Measurements from ENCODE around the gene RGS3. TPM values are rescaled to one million over a fixed set of nuclear protein-coding genes. Genes with fewer than 3 reads are reported as not detected.

RGS3 gene
- total and polyA plus RNA-seq, 10 of the 15 experiments (the other 5 are each of a cell fraction or from before 2014, with no cell fraction given), result 2.9 to 138 (median 28.8) TPM

GRCh38 chr9:113542006-113542405, 78.5 kb downstream of the RGS3 start:
- WGBS (ENCODE audit: insufficient coverage, insufficient replicate concordance, low lambda C conversion rate, missing lambda C conversion rate), result 72% methylated on average over 7 of the region's 7 CpGs
- CTCF ChIA-PET, result no interaction called here

More at GRCh38 chr9:113542006-113542405, 78.5 kb downstream of the RGS3 start:
- DNase-seq (ENCODE audit: low read depth, low spot score), result no peak
- in situ Hi-C loops (cut with MboI), result no loop called here
- Histone ChIP-seq H3K4me3 (no peak overlapping the region), H2AFZ (ENCODE audit: control insufficient read depth, low read depth, low read length) (no peak overlapping the region), H3K9ac (ENCODE audit: control insufficient read depth, insufficient read depth, low read length) (no peak overlapping the region), H4K20me1 (ENCODE audit: control insufficient read depth, insufficient read depth) (no peaks in the 10 kb centered on the region; the same call in 1 of the 2 replicates), H3K27me3 (replicated peaks in 1 of 2; ENCODE audit: control insufficient read depth in 2 of 2, insufficient read depth in 2 of 2, low read length in 1 of 2) (no peaks in the 10 kb centered on the region), H3K36me3 (ENCODE audit: control insufficient read depth in 2 of 2, insufficient read depth in 2 of 2, low read length in 1 of 2) (peaks cover 32 to 62% of the 10 kb centered on the region in 2 experiments), H3K79me2 (ENCODE audit: control insufficient read depth, insufficient read depth, low read length) (peaks cover 3% of the 10 kb centered on the region; the same call in 1 of the 2 replicates), H3K4me2 (ENCODE audit: control insufficient read depth, insufficient read depth) (no peak overlapping the region), H3K27ac (ENCODE audit: control insufficient read depth, insufficient read depth) (no peak overlapping the region), H3K9me3 (replicated peaks; ENCODE audit: control insufficient read depth, insufficient read depth, low read length) (no peaks in the 10 kb centered on the region), H3K4me1 (ENCODE audit: control insufficient read depth, insufficient read depth, low read length) (no peaks in the 10 kb centered on the region; the same call in 1 of the 2 replicates)
- SMC1A ChIA-PET (ENCODE audit: uncharacterized antibody, unreplicated experiment), result interaction anchor here (1.0 kb wide), 1 partner anchor 24 kb away, joined by 3 read pairs; no protein-coding TSS in a partner anchor
- intact Hi-C loops (cut with micrococcal nuclease; ENCODE audit: unreplicated experiment), result no loop called here
- TSS peak; percentile 6 for BruUV-seq (replicated peaks)
- no peak for TF ChIP-seq ZNF384 (IDR thresholded peaks at IDR 0.05; ENCODE audit: borderline replicate concordance, low read depth, low read length)
- TF ChIP-seq RAD51 (IDR thresholded peaks at IDR 0.05), result no peak
- no peak for TF ChIP-seq STAT3 (IDR thresholded peaks at IDR 0.05; ENCODE audit: low read depth, low read length)
- no peak for TF ChIP-seq PBX3 (IDR thresholded peaks at IDR 0.05; ENCODE audit: insufficient replicate concordance, low read depth, low read length)
- TF ChIP-seq BCL11A (IDR thresholded peaks at IDR 0.05; ENCODE audit: low read depth, low read length), result no peak
- TF ChIP-seq NR2C2 (IDR thresholded peaks at IDR 0.05; ENCODE audit: borderline replicate concordance, control insufficient read depth, insufficient read length, low read depth), result no peak
- TF ChIP-seq PAX5 (IDR thresholded peaks at IDR 0.05; ENCODE audit: borderline replicate concordance, low read depth, low read length), result no peak
- TF ChIP-seq TBL1XR1 (IDR thresholded peaks at IDR 0.05; ENCODE audit: low read depth, low read length), result no peak
- TF ChIP-seq KAT2A (conservative IDR thresholded peaks at IDR 0.05; ENCODE audit: control insufficient read depth, low read depth, low read length), result no peak
- RAD21 ChIA-PET (ENCODE audit: unreplicated experiment), result no interaction called here
- POLR2A ChIA-PET, result no interaction called here
- no peak for FAIRE-seq
- ATAC-seq, result no peak

All from GM12878 (cell line).